Endothelial cell of umbilical vein (primary cell): ENCODE measurements around the gene PIP5K1C. TPM values are rescaled to one million over a fixed set of nuclear protein-coding genes. Genes with fewer than 3 reads are reported as not detected.

Experiments used
- BruUV-seq: library from RNA; stranded (reverse); fragments of 400-500 nt; replicated peaks from 2 replicates; lab custom pipeline; 2021; lab: Mats Ljungman, UMichigan
- CTCF ChIA-PET: fragments of 300-600, 350-600 bp; sonication (Branson Sonifier 250); formaldehyde crosslinking; loops from one replicate; lab custom pipeline; 2021; ENCODE audit warnings: antibody characterized with exemption, inconsistent platforms; lab: Charles Lee
- POLR2A ChIA-PET: fragments of 300-600, 350-600 bp; sonication (Branson Sonifier 250); formaldehyde crosslinking; loops from one replicate; lab custom pipeline; 2021; ENCODE audit warnings: antibody characterized with exemption, inconsistent platforms; lab: Charles Lee
- DNase-seq: peaks from one replicate; pipeline ENCODE4 v3.0.0-alpha.2; 2011; ENCODE audit warnings: low read depth, low spot score
- FAIRE-seq: peaks from 2 replicates; lab custom pipeline; 2011; peaks lifted over from hg19 to GRCh38; lab: Jason Lieb, UNC
- H2AFZ ChIP-seq: 2 replicates; pipeline ENCODE4 v1.6.0; 2012; ENCODE audit warnings: low read depth, low read length, control low read depth, inconsistent platforms
- H3K27ac ChIP-seq: 2 replicates; pipeline ENCODE4 v1.5.1; 2011; ENCODE audit warnings: low read depth, mild to moderate bottlenecking, control low read depth, low read length, moderate library complexity; ENCODE audit not compliant: insufficient read depth
- H3K27me3 ChIP-seq, 2 experiments: 2 replicates each; pipeline versions ENCODE4 v1.6.0 to v1.6.1; 2011; ENCODE audit warnings: low read length in 2 of 2, mixed read lengths in 1 of 2; ENCODE audit not compliant: control insufficient read depth in 2 of 2, insufficient read depth in 2 of 2
- H3K36me3 ChIP-seq, 2 experiments: 2 replicates in 1 of 2; 3 replicates in 1 of 2; pipeline ENCODE4 v1.5.1; 2011; ENCODE audit warnings: low read length in 2 of 2, mild to moderate bottlenecking in 1 of 2, moderate library complexity in 1 of 2; ENCODE audit not compliant: control insufficient read depth in 2 of 2, insufficient read depth in 2 of 2; ENCODE audit errors: extremely low read depth in 1 of 2
- H3K4me1 ChIP-seq: 3 replicates; pipeline ENCODE4 v1.5.1; 2011; ENCODE audit warnings: mild to moderate bottlenecking, low read length; ENCODE audit not compliant: control insufficient read depth, insufficient read depth; ENCODE audit errors: extremely low read depth
- H3K4me2 ChIP-seq: 2 replicates; pipeline ENCODE4 v1.6.1; 2011; ENCODE audit warnings: low read length, control low read depth, mixed read lengths; ENCODE audit not compliant: insufficient read depth
- H3K4me3 ChIP-seq, 3 experiments: fragments of 200-600 bp in 1 of 3; sonication (generic), shearing (Covaris generic) in 1 of 3; replicated peaks in 1 of 3; 2 replicates each; pipeline ENCODE4 v1.5.1; 2011 to 2016; ENCODE audit warnings: control low read depth in 3 of 3, low read length in 3 of 3, mild to moderate bottlenecking in 2 of 3, inconsistent platforms in 1 of 3, low read depth in 1 of 3, moderate library complexity in 1 of 3; ENCODE audit not compliant: insufficient read depth in 1 of 3
- H3K79me2 ChIP-seq: 2 replicates; pipeline ENCODE4 v1.6.0; 2012; ENCODE audit warnings: low read length, inconsistent platforms; ENCODE audit not compliant: control insufficient read depth, insufficient read depth
- H3K9ac ChIP-seq: replicated peaks from 2 replicates; pipeline ENCODE3; 2011; ENCODE audit warnings: low read length, control low read depth; ENCODE audit not compliant: insufficient read depth; ENCODE audit errors: extremely low read depth
- H3K9me1 ChIP-seq: replicated peaks from 3 replicates; pipeline ENCODE4 v1.6.0; 2011; ENCODE audit warnings: mild to moderate bottlenecking, low read length; ENCODE audit not compliant: control insufficient read depth, insufficient read depth; ENCODE audit errors: extremely low read depth
- H3K9me3 ChIP-seq: replicated peaks from 2 replicates; pipeline ENCODE4 v1.5.1; 2012; ENCODE audit warnings: low read length, inconsistent platforms; ENCODE audit not compliant: control insufficient read depth, insufficient read depth
- H4K20me1 ChIP-seq: replicated peaks from 2 replicates; pipeline ENCODE3; 2011; ENCODE audit warnings: mild to moderate bottlenecking, low read length; ENCODE audit not compliant: control insufficient read depth, insufficient read depth; ENCODE audit errors: extremely low read depth
- CTCF ChIP-seq, 2 donors: IDR thresholded peaks; 1 replicate in 1 of 2; 2 replicates in 1 of 2; pipeline ENCODE4 v1.5.1; 2011; ENCODE audit warnings: low read length in 2 of 2, mild to moderate bottlenecking in 2 of 2, moderate library complexity in 2 of 2, control low read depth in 1 of 2, inconsistent platforms in 1 of 2, low read depth in 1 of 2; ENCODE audit not compliant: insufficient read depth in 1 of 2; ENCODE audit errors: extremely low read depth in 1 of 2
- EZH2 ChIP-seq: IDR thresholded peaks from 2 replicates; pipeline ENCODE4 v1.6.1; 2012; ENCODE audit warnings: borderline replicate concordance, low read depth, mild to moderate bottlenecking, moderate library complexity, low read length, inconsistent platforms; ENCODE audit not compliant: severe bottlenecking
- FOS ChIP-seq: IDR thresholded peaks from 2 replicates; pipeline ENCODE4 v1.6.1; 2011; ENCODE audit warnings: mild to moderate bottlenecking, low read length, moderate library complexity, borderline replicate concordance; ENCODE audit not compliant: insufficient read depth
- GATA2 ChIP-seq: IDR thresholded peaks from 2 replicates; pipeline ENCODE4 v1.7.0; 2011; ENCODE audit warnings: low read depth, mild to moderate bottlenecking, moderate library complexity, mixed read lengths, low read length; ENCODE audit not compliant: insufficient read length, insufficient read depth
- JUN ChIP-seq: IDR thresholded peaks from 2 replicates; pipeline ENCODE4 v1.6.1; 2011; ENCODE audit warnings: borderline replicate concordance, low read depth; ENCODE audit not compliant: insufficient read length, insufficient read depth
- MYC ChIP-seq: IDR thresholded peaks from one replicate; pipeline ENCODE4 v1.6.1; 2011; ENCODE audit warnings: mild to moderate bottlenecking, low read depth, low read length
- POLR2A ChIP-seq: IDR thresholded peaks from 2 replicates; pipeline ENCODE4 v1.6.1; 2012; ENCODE audit warnings: low read depth, mild to moderate bottlenecking, control low read depth, low read length
- POLR2AphosphoS5 ChIP-seq: IDR thresholded peaks from 2 replicates; pipeline ENCODE4 v1.6.1; 2012; ENCODE audit warnings: low read depth, mild to moderate bottlenecking, control low read depth, low read length, moderate library complexity; ENCODE audit not compliant: insufficient read depth
- dilution Hi-C: fragments of 300-500 bp; cut with MboI; formaldehyde crosslinking; loops from one replicate; pipeline ENCODE4 v1.15.0; 2019; ENCODE audit warnings: low sequenced_read_pairs; ENCODE audit not compliant: extremely low pct_ligation_motif_present
- intact Hi-C: fragments of 100-400 bp; cut with micrococcal nuclease; formaldehyde crosslinking; loops from one replicate; pipeline ENCODE4 v1.10.0; 2022
- polyA plus RNA-seq, 4 experiments: library from polyadenylated mRNA; depleted of rRNA in 3 of 4; stranded (reverse) in 3 of 4; unstranded in 1 of 4; fragments of >200 nt; gene quantifications; 2 replicates each; pipeline versions ENCODE4 v1.2.1 to v1.2.3, GENCODE V29; 2011 to 2012; ENCODE audit warnings: missing spikeins in 1 of 4
- total RNA-seq: library from RNA; stranded (reverse); gene quantifications from 2 replicates; pipeline ENCODE4 v1.2.3, GENCODE V29; 2021
- TF ChIP-seq, protein P1 (sequence below): IDR thresholded peaks from 2 replicates; pipeline ENCODE4 v1.6.1; 2011; ENCODE audit not compliant: insufficient read depth, insufficient read length

Gene PIP5K1C
- total and polyA plus RNA-seq, 2 donors (not counting 3 experiments of a cell fraction or from before 2014, with no cell fraction given): 31.6 to 79.5 TPM

DNA sequence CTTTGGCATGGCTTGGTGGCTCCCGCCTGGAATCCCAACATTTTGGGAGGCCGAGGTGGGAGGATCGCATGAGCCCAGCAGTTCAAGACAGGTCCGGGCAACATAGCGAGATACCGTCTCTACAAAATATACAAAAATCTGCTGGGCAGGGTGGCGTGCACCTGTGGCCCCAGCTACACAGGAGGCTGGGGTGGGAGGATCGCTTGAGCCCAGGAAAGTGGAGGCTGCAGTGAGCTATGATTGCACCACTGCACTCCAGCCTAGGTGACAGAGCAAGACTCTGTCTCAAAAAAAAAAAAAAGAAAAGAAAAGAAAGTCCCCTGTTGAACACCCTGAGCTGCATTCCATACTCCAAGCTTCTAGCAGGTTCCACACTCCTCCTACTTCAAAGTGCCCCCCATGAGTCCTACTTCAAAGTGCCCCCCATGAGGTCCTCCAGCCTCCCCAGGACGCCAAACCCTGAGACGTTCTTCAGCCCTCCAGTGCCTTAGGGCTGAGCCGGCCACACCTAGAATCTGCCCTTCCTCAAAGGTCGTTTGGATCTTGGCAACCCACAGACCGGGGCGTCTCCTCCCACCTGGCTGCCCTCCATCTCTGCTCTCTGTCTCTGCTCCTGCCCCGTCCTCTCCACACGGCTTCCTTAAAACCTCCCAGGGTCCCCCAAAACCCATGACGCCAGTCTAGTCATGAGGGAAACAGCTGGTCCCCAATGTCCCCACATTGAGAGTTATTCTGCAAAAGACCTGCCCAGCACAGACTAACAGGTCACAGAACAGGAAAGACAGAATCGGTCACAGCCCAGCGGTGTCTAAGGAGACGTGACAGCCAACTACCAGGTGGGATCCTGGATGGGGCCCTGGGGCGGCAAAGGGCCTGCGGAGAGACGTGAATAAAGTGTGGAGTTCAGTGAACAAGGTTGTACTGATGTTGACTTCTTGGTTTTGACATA lies 12.7 kb upstream of the PIP5K1C start:
- intact Hi-C loops (no loop called here), dilution Hi-C loops (no loop called here)
- no peak for FAIRE-seq
- Histone ChIP-seq H3K27me3 (peaks cover 0 to 1% of the 10 kb centered on the region in 2 experiments), H3K9me3 (no peaks in the 10 kb centered on the region), H3K36me3 (no peaks in the 10 kb centered on the region), H3K4me2 (no peak overlapping the region), H3K79me2 (no peaks in the 10 kb centered on the region), H3K4me3 (no peak overlapping the region), H3K9me1 (no peaks in the 10 kb centered on the region), H3K27ac (no peak overlapping the region), H3K4me1 (no peaks in the 10 kb centered on the region), H3K9ac (no peak overlapping the region), H2AFZ (no peak overlapping the region), H4K20me1 (no peaks in the 10 kb centered on the region)
- POLR2A ChIA-PET: no interaction called here
- BruUV-seq: no TSS peak
- no peak for DNase-seq
- TF ChIP-seq, protein P1, sequence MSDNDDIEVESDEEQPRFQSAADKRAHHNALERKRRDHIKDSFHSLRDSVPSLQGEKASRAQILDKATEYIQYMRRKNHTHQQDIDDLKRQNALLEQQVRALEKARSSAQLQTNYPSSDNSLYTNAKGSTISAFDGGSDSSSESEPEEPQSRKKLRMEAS: no peak
- CTCF ChIA-PET: interaction anchor here (1.4 kb wide), 1 partner anchor 109 kb away, joined by 3 read pairs; no protein-coding TSS in a partner anchor

DNA sequence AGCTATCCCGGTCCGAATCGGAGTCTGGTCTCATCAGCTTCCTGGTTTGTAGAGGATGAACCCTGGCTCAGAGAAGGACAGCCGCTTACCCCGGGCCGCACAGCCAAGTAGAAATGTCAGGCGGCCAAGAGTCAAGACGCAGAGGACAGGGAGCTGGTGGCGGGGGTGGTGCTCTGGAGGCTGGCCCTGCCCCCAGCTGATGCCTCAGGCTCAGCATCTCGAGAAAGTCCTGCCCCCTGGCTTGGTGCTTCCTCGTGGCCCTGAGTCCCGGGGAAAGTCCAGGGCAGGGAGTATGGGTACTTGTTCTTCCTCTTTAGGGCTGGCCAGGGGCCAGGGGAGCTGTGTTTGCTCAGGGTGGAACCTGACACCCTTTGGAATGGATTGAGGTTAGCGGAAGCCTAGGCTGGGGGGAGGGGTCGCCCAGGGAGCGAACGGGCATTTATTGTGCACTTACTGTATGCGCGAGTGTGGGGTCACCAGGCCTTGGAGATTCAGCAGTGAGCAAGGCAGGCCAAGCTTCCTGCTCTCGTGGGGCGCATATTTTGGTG lies 10.1 kb upstream of the PIP5K1C start:
- no peak for FAIRE-seq

More for the DNA sequence above, 10.1 kb upstream of the PIP5K1C start:
- Histone ChIP-seq H3K9me3 (no peaks in the 10 kb centered on the region), H2AFZ (no peak overlapping the region), H3K36me3 (no peaks in the 10 kb centered on the region), H4K20me1 (no peaks in the 10 kb centered on the region), H3K27me3 (peaks cover 0 to 1% of the 10 kb centered on the region in 2 experiments), H3K27ac (no peak overlapping the region), H3K4me1 (no peaks in the 10 kb centered on the region), H3K79me2 (no peaks in the 10 kb centered on the region), H3K9ac (no peak overlapping the region), H3K4me3 (no peak overlapping the region), H3K9me1 (no peaks in the 10 kb centered on the region), H3K4me2 (no peak overlapping the region)
- ChIA-PET CTCF (interaction anchor here (1.8 kb wide), 1 partner anchor 166 kb away, joined by 4 read pairs; no protein-coding TSS in a partner anchor), POLR2A (no interaction called here)
- DNase-seq: no peak
- no TSS peak for BruUV-seq
- dilution Hi-C loops (no loop called here), intact Hi-C loops (no loop called here)
- TF ChIP-seq GATA2 (no peak), CTCF (IDR thresholded peaks at IDR 0.05; ENCODE audit: extremely low read depth in 1 of 2, insufficient read depth in 1 of 2, low read depth in 1 of 2, low read length in 2 of 2) (no peak), EZH2 (no peak), POLR2A (no peak), FOS (no peak), MYC (no peak), POLR2AphosphoS5 (no peak), JUN (no peak)
- TF ChIP-seq, protein P1: no peak
